GM23338 (cell line): Measurements from ENCODE around the gene NOL3. TPM values are rescaled to one million over a fixed set of nuclear protein-coding genes. Genes with fewer than 3 reads are reported as not detected.

Experiments
- ATAC-seq: fragments of 200-7000 bp; cut with Tn5 transposase; 3 replicates; pipeline ENCODE4 v1.9.1; 2020
- DNase-seq: peaks from one replicate; pipeline ENCODE4 v3.0.0-alpha.2; 2015; ENCODE audit warnings: low spot score
- H2AFZ ChIP-seq: fragments of 200-600 bp; sonication (generic); 2 replicates; pipeline ENCODE4 v1.8.0; 2016; ENCODE audit warnings: antibody characterized with exemption, mild to moderate bottlenecking, moderate library complexity
- H3F3A ChIP-seq: fragments of 200-600 bp; sonication (generic); replicated peaks from 2 replicates; pipeline ENCODE4 v1.8.0; 2017; ENCODE audit warnings: antibody characterized with exemption, mixed run types, low read depth
- H3K27ac ChIP-seq: fragments of 200-600 bp; sonication (generic); 2 replicates; pipeline ENCODE4 v1.6.1; 2016; ENCODE audit warnings: low read depth
- H3K27me3 ChIP-seq: fragments of 200-600 bp; sonication (generic); 2 replicates; pipeline ENCODE4 v1.8.0; 2016; ENCODE audit warnings: mild to moderate bottlenecking, mixed run types, moderate library complexity; ENCODE audit not compliant: insufficient read depth
- H3K36me3 ChIP-seq: fragments of 200-600 bp; sonication (generic); 2 replicates; pipeline ENCODE4 v1.8.0; 2016; ENCODE audit warnings: mild to moderate bottlenecking; ENCODE audit not compliant: insufficient read depth
- H3K4me1 ChIP-seq: fragments of 200-600 bp; sonication (generic); 2 replicates; pipeline ENCODE4 v1.8.0; 2016; ENCODE audit warnings: mild to moderate bottlenecking, moderate library complexity; ENCODE audit not compliant: insufficient read depth
- H3K4me2 ChIP-seq: fragments of 200-600 bp; sonication (generic); 2 replicates; pipeline ENCODE4 v1.7.1; 2017; ENCODE audit warnings: mixed run types
- H3K4me3 ChIP-seq: fragments of 200-600 bp; sonication (generic); 2 replicates; pipeline ENCODE4 v1.6.1; 2016; ENCODE audit warnings: mixed run types
- H3K79me2 ChIP-seq: fragments of 200-600 bp; sonication (generic); replicated peaks from 2 replicates; pipeline ENCODE4 v1.8.0; 2017; ENCODE audit warnings: mild to moderate bottlenecking; ENCODE audit not compliant: insufficient read depth
- H3K9me2 ChIP-seq: fragments of 200-600 bp; sonication (generic); 2 replicates; pipeline ENCODE4 v1.8.0; 2017; ENCODE audit not compliant: insufficient read depth
- H4K20me1 ChIP-seq: fragments of 200-600 bp; sonication (generic); replicated peaks from 2 replicates; pipeline ENCODE4 v1.8.0; 2017; ENCODE audit warnings: mild to moderate bottlenecking; ENCODE audit not compliant: insufficient read depth
- H3K27ac Mint-ChIP-seq: 2 replicates; pipeline ENCODE4 v1.8.0; 2020; ENCODE audit warnings: inconsistent platforms, mild to moderate bottlenecking, moderate library complexity, mixed read lengths
- H3K27me3 Mint-ChIP-seq: 3 replicates; pipeline ENCODE4 v1.8.0; 2022; ENCODE audit warnings: low read depth, mild to moderate bottlenecking, moderate library complexity, mixed read lengths, inconsistent platforms; ENCODE audit not compliant: insufficient read depth, poor library complexity
- H3K36me3 Mint-ChIP-seq: 3 replicates; pipeline ENCODE4 v1.8.0; 2021; ENCODE audit warnings: low read depth, mild to moderate bottlenecking, inconsistent platforms, moderate library complexity, mixed read lengths
- H3K4me1 Mint-ChIP-seq: 3 replicates; pipeline ENCODE4 v1.8.0; 2020; ENCODE audit warnings: mild to moderate bottlenecking, inconsistent platforms, mixed read lengths
- H3K4me3 Mint-ChIP-seq: 3 replicates; pipeline ENCODE4 v1.8.0; 2021; ENCODE audit warnings: moderate library complexity, mild to moderate bottlenecking, inconsistent platforms, mixed read lengths
- H3K9me3 Mint-ChIP-seq: 3 replicates; pipeline ENCODE4 v1.8.0; 2020; ENCODE audit warnings: moderate library complexity, mild to moderate bottlenecking, inconsistent platforms, mixed read lengths
- EZH2 ChIP-seq: fragments of 200-600 bp; sonication (generic); IDR thresholded peaks from one replicate; pipeline ENCODE4 v1.8.0; 2017; ENCODE audit warnings: antibody characterized with exemption, mild to moderate bottlenecking, low read depth; ENCODE audit not compliant: unreplicated experiment
- JUNB ChIP-seq: IDR thresholded peaks from one replicate; pipeline ENCODE4 v1.6.1; 2016; ENCODE audit warnings: antibody characterized with exemption; ENCODE audit not compliant: unreplicated experiment
- POLR2AphosphoS5 ChIP-seq: IDR thresholded peaks from 2 replicates; pipeline ENCODE4 v1.6.1; 2016; ENCODE audit warnings: antibody characterized with exemption, low read depth
- ZNF331 ChIP-seq: fragments of 250-450 bp; sonication (Bioruptor Pico); IDR thresholded peaks from 2 replicates; pipeline ENCODE4 v1.5.0; 2020; ENCODE audit warnings: low read depth, mild to moderate bottlenecking, moderate library complexity
- polyA plus RNA-seq: library from polyadenylated mRNA; unstranded; fragments of >200 nt; fragmentation: Nextera tagmentation; extraction: Ambion mirVana; gene quantifications from 2 replicates; pipeline ENCODE4 v1.2.1, GENCODE V29; 2016
- total RNA-seq: library from RNA; depleted of rRNA; stranded (reverse); fragments of >200 nt; shearing (Covaris generic); gene quantifications from 2 replicates; pipeline ENCODE4 v1.2.3, GENCODE V29; 2014
- TF ChIP-seq, protein P1 (sequence below), 2 experiments: fragments of 200-600 bp in 1 of 2; sonication (generic) in 1 of 2; conservative IDR thresholded peaks; 2 replicates each; pipeline versions ENCODE4 v1.5.1 to v1.6.1; 2016 to 2017; ENCODE audit warnings: antibody characterized with exemption in 2 of 2, low read depth in 2 of 2, mild to moderate bottlenecking in 2 of 2, moderate library complexity in 1 of 2
- TF ChIP-seq, protein P2 (sequence below): IDR thresholded peaks from 2 replicates; pipeline ENCODE4 v1.6.1; 2016; ENCODE audit warnings: antibody characterized with exemption

NOL3 gene
- total and polyA plus RNA-seq, 2 experiments from 2014 or later: 3.3 to 4.0 TPM

DNA sequence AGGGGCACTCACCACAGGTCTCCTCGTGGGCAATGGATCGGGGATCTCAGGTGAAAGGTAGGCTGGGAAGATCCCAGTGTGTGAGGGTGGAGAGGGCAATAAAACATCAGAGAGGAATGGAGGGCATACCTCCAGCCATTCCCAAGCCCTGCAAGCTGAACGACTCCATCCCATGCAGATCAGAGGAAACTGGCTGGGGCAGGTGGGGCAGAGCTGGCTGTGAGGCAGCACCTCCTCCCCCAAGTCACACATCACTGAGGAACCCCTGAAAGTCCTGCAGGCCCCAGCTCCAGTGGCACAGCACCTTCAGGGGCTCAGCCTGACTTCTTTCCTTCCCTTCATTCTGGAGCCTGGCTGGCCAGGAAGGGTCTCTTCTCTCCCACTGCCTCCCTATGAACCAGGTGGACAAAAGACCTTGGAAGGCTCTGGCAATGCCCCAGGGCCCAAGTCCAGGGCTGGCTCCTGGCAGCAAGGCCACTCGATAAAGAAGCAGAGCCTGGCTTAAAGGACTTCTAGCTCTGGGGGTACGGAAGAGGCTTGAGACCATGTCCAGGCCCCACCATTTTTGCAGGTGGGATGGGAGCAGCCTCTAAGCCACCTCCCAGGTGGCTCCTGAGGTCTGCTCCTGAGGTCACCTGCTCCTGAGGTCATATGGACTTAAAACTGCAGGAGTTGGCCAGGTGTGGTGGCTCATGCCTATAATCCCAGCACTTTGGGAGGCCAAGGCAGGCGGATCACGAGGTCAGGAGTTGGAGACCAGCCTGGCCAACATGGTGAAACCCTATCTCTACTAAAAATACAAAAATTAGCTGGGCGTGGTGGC lies 43.1 kb downstream of the NOL3 start:
- H4K20me1 ChIP-seq: no peaks in the 10 kb centered on the region; the same call in 1 of the 2 replicates
- peaks cover 18% of the 10 kb centered on the region for H3K27me3 Mint-ChIP-seq
- H3K4me3 Mint-ChIP-seq: no peak overlapping the region

DNA sequence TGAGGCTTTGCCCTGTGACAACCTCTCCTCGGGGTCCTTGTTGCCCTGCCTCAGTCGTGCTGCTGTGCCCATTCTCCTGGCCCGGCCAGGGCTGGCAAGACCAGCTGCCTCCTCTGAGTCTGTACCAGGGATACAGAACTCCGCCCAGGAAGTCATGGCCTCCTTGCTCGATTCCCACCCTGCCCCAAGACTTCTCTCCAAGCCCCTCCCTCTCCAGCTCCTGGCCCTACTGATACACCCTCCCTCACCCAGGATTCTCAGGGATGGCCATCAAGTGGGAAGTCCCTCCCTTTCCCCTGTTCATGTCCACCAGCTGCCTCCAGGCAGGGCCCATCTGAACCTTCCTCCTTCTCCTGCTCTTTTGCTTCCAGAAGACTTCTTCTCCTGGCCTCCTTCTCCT lies 45.4 kb downstream of the NOL3 start:
- H3K27ac Mint-ChIP-seq: no peak overlapping the region
- H3K4me3 Mint-ChIP-seq: no peak overlapping the region; the same call in 2 of the 3 replicates
- no peaks in the 10 kb centered on the region for H3K79me2 ChIP-seq
- H3F3A ChIP-seq: no peaks in the 10 kb centered on the region
- ATAC-seq: peak; percentile 65
- no peak overlapping the region for H2AFZ ChIP-seq
- DNase-seq: no peak
- no peaks in the 10 kb centered on the region for H3K27me3 ChIP-seq
- H3K9me2 ChIP-seq: no peaks in the 10 kb centered on the region
- H3K27ac ChIP-seq: no peak overlapping the region
- H4K20me1 ChIP-seq: no peaks in the 10 kb centered on the region; the same call in 1 of the 2 replicates
- H3K9me3 Mint-ChIP-seq: no peaks in the 10 kb centered on the region
- H3K4me3 ChIP-seq: no peak overlapping the region
- H3K36me3 Mint-ChIP-seq: no peaks in the 10 kb centered on the region
- no peaks in the 10 kb centered on the region for H3K36me3 ChIP-seq
- peaks cover 2% of the 10 kb centered on the region; the same call in 2 of the 3 replicates for H3K4me1 Mint-ChIP-seq
- TF ChIP-seq POLR2AphosphoS5 (no peak), JUNB (no peak)
- H3K4me2 ChIP-seq: no peak overlapping the region
- peaks cover 15% of the 10 kb centered on the region for H3K27me3 Mint-ChIP-seq
- no peaks in the 10 kb centered on the region for H3K4me1 ChIP-seq

More for the DNA sequence above, 43.1 kb downstream of the NOL3 start:
- no peak overlapping the region for H3K27ac Mint-ChIP-seq
- no peak overlapping the region for H2AFZ ChIP-seq
- ATAC-seq: no peak
- H3K4me1 ChIP-seq: no peaks in the 10 kb centered on the region
- no peak for DNase-seq
- no peak overlapping the region for H3K4me3 ChIP-seq
- H3K27me3 ChIP-seq: no peaks in the 10 kb centered on the region
- H3K4me2 ChIP-seq: no peak overlapping the region
- no peak for TF ChIP-seq POLR2AphosphoS5
- no peak for TF ChIP-seq EZH2
- TF ChIP-seq ZNF331 (CRISPR knock-in tag): no peak
- TF ChIP-seq, protein P1, sequence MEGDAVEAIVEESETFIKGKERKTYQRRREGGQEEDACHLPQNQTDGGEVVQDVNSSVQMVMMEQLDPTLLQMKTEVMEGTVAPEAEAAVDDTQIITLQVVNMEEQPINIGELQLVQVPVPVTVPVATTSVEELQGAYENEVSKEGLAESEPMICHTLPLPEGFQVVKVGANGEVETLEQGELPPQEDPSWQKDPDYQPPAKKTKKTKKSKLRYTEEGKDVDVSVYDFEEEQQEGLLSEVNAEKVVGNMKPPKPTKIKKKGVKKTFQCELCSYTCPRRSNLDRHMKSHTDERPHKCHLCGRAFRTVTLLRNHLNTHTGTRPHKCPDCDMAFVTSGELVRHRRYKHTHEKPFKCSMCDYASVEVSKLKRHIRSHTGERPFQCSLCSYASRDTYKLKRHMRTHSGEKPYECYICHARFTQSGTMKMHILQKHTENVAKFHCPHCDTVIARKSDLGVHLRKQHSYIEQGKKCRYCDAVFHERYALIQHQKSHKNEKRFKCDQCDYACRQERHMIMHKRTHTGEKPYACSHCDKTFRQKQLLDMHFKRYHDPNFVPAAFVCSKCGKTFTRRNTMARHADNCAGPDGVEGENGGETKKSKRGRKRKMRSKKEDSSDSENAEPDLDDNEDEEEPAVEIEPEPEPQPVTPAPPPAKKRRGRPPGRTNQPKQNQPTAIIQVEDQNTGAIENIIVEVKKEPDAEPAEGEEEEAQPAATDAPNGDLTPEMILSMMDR (conservative IDR thresholded peaks at IDR 0.05; ENCODE audit: low read depth in 2 of 2): no peak
- TF ChIP-seq, protein P2, sequence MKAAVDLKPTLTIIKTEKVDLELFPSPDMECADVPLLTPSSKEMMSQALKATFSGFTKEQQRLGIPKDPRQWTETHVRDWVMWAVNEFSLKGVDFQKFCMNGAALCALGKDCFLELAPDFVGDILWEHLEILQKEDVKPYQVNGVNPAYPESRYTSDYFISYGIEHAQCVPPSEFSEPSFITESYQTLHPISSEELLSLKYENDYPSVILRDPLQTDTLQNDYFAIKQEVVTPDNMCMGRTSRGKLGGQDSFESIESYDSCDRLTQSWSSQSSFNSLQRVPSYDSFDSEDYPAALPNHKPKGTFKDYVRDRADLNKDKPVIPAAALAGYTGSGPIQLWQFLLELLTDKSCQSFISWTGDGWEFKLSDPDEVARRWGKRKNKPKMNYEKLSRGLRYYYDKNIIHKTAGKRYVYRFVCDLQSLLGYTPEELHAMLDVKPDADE: no peak
- TF ChIP-seq JUNB: no peak
- no peaks in the 10 kb centered on the region for H3F3A ChIP-seq
- H3K36me3 Mint-ChIP-seq: no peaks in the 10 kb centered on the region
- H3K9me2 ChIP-seq: no peaks in the 10 kb centered on the region
- H3K36me3 ChIP-seq: no peaks in the 10 kb centered on the region
- H3K4me1 Mint-ChIP-seq: peaks cover 2% of the 10 kb centered on the region; the same call in 2 of the 3 replicates
- no peaks in the 10 kb centered on the region for H3K79me2 ChIP-seq
- H3K27ac ChIP-seq: no peak overlapping the region
- H3K9me3 Mint-ChIP-seq: no peaks in the 10 kb centered on the region
